WERI-Rb-1 (cell line): ENCODE data around the gene LIMCH1.
A peak's percentile ranks its signal among the peaks of the same experiment; 100 is the strongest.

Experiments used
- DNase-seq: peaks from one replicate; pipeline ENCODE4 v3.0.0-alpha.2; 2020
- H3K27ac ChIP-seq: fragments of 250-450 bp; sonication (Bioruptor Pico); 2 replicates; pipeline ENCODE4 v1.5.1; 2020; ENCODE audit warnings: mild to moderate bottlenecking, moderate library complexity
- H3K27me3 ChIP-seq: fragments of 250-450 bp; sonication (Bioruptor Pico); 2 replicates; pipeline ENCODE4 v1.5.1; 2021; ENCODE audit warnings: mild to moderate bottlenecking, low read depth, moderate library complexity; ENCODE audit not compliant: insufficient read depth, severe bottlenecking
- H3K36me3 ChIP-seq: fragments of 250-450 bp; sonication (Bioruptor Pico); 2 replicates; pipeline ENCODE4 v1.5.1; 2020; ENCODE audit warnings: mild to moderate bottlenecking, moderate library complexity
- H3K4me3 ChIP-seq: 2 replicates; pipeline ENCODE4 v1.5.1; 2011; ENCODE audit warnings: low read depth, mild to moderate bottlenecking, control low read depth, low read length
- H3K9me3 ChIP-seq: fragments of 250-450 bp; sonication (Bioruptor Pico); 2 replicates; pipeline ENCODE4 v1.5.1; 2021; ENCODE audit warnings: mild to moderate bottlenecking, moderate library complexity; ENCODE audit not compliant: severe bottlenecking
- CTCF ChIP-seq: IDR thresholded peaks from 2 replicates; pipeline ENCODE4 v1.5.1; 2011; ENCODE audit warnings: low read depth, mild to moderate bottlenecking, control low read depth, inconsistent platforms, low read length

The LIMCH1 gene

GRCh38 chr4:41741354-41741753, 203.4 kb downstream of the LIMCH1 start:
- no peaks in the 10 kb centered on the region for H3K27me3 ChIP-seq
- TF ChIP-seq CTCF: no peak

GRCh38 chr4:41744572-41745291, 206.8 kb downstream of the LIMCH1 start:
- Histone ChIP-seq H3K27me3 (no peaks in the 10 kb centered on the region), H3K9me3 (no peaks in the 10 kb centered on the region), H3K36me3 (no peaks in the 10 kb centered on the region), H3K27ac (no peak overlapping the region), H3K4me3 (no peak overlapping the region)
- TF ChIP-seq CTCF: no peak
- DNase-seq: no peak

More at GRCh38 chr4:41741354-41741753, 203.4 kb downstream of the LIMCH1 start:
- Histone ChIP-seq H3K4me3 (no peak overlapping the region), H3K9me3 (no peaks in the 10 kb centered on the region), H3K27ac (no peak overlapping the region), H3K36me3 (no peaks in the 10 kb centered on the region)
- no peak for DNase-seq

GRCh38 chr4:41745292-41746024, 207.5 kb downstream of the LIMCH1 start:
- peak; percentile 16 for DNase-seq
- H3K36me3 ChIP-seq: no peaks in the 10 kb centered on the region
- TF ChIP-seq CTCF: no peak
- H3K27me3 ChIP-seq: no peaks in the 10 kb centered on the region
- H3K27ac ChIP-seq: no peak overlapping the region
- no peaks in the 10 kb centered on the region for H3K9me3 ChIP-seq
- H3K4me3 ChIP-seq: no peak overlapping the region

GRCh38 chr4:41746025-41746439, 208.1 kb downstream of the LIMCH1 start:
- H3K36me3 ChIP-seq: no peaks in the 10 kb centered on the region
- no peaks in the 10 kb centered on the region for H3K27me3 ChIP-seq
- no peaks in the 10 kb centered on the region for H3K9me3 ChIP-seq
- no peak for TF ChIP-seq CTCF
- peak overlapping the region; percentile 43 for H3K4me3 ChIP-seq
- H3K27ac ChIP-seq: no peak overlapping the region
- no peak for DNase-seq

- H3K27me3 ChIP-seq: no peaks in the 10 kb centered on the region
- TF ChIP-seq CTCF: no peak
- peak overlapping the region; percentile 43 for H3K4me3 ChIP-seq
- H3K36me3 ChIP-seq: no peaks in the 10 kb centered on the region
- no peaks in the 10 kb centered on the region for H3K9me3 ChIP-seq
- DNase-seq: no peak
- no peak overlapping the region for H3K27ac ChIP-seq
Observed at GRCh38 chr4:41746440-41747229, 208.7 kb downstream of the LIMCH1 start.
